ENCODE measurements around the gene FARS2. TPM values are rescaled to one million over a fixed set of nuclear protein-coding genes. Genes with fewer than 3 reads are reported as not detected.

FARS2 gene
- total RNA-seq, 1 donor from 2014 or later = 18.3 TPM

DNA sequence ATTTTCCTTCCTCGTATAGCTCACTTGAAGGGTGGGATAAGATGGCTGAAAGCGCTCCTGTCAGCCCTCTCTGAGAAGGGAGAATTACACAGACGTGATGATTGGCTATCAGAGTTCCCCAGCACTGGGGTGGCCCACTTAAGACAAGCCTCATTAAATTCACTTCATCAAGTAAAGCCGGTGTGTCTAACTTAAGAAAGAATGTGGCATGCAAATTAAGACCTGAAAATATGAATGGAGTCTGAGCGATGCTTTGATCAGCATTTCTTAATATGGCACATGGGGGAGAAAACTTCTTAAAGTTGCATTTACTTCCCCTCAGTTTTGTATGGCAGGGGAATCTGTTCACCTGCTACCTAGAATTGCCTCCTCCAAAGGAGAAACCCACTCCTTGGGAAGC is 369.3 kb downstream of the FARS2 start:
- no peaks in the 10 kb centered on the region for H3K4me1 ChIP-seq
- no peaks in the 10 kb centered on the region for H3K36me3 ChIP-seq
- intact Hi-C loops (cut with DNase I) = no loop called here
- H3K27ac ChIP-seq = no peak overlapping the region
- DNase-seq (no peak), ATAC-seq (no peak)
- TF ChIP-seq, protein P1, sequence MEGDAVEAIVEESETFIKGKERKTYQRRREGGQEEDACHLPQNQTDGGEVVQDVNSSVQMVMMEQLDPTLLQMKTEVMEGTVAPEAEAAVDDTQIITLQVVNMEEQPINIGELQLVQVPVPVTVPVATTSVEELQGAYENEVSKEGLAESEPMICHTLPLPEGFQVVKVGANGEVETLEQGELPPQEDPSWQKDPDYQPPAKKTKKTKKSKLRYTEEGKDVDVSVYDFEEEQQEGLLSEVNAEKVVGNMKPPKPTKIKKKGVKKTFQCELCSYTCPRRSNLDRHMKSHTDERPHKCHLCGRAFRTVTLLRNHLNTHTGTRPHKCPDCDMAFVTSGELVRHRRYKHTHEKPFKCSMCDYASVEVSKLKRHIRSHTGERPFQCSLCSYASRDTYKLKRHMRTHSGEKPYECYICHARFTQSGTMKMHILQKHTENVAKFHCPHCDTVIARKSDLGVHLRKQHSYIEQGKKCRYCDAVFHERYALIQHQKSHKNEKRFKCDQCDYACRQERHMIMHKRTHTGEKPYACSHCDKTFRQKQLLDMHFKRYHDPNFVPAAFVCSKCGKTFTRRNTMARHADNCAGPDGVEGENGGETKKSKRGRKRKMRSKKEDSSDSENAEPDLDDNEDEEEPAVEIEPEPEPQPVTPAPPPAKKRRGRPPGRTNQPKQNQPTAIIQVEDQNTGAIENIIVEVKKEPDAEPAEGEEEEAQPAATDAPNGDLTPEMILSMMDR (IDR thresholded peaks at IDR 0.05) = no peak
- H3K4me3 ChIP-seq = no peak overlapping the region
- no peaks in the 10 kb centered on the region for H3K27me3 ChIP-seq
- H3K9me3 ChIP-seq = no peaks in the 10 kb centered on the region

DNA sequence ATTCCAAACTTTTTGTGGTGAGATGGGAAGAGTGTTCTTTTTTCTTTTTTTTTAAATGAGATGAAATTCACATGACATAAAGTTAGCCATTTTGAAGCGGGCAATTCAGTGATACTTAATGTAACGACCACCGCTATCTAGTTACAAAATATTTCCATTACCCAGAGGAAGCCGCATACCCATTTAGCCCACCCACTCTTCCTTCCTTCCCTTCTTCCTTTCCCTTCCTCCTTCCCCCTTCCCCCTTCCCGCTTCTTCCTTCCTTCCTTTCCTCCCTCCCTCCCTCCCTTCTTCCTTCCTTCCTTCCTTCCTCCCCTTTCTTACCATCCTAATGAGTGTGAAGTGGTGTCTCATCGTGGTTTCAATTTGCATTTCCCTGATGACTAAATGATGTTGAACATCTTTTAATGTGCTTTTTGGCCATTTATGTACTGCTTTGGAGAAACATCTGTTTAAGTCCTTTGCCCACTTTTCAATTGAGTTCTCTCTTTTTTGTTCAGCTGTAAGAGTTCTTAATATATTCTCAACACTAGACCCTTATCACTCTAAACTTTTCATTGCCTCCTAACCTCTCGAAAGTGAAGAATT is 371.1 kb downstream of the FARS2 start:
- Histone ChIP-seq H3K27ac (no peak overlapping the region), H3K36me3 (no peaks in the 10 kb centered on the region), H3K4me3 (no peak overlapping the region), H3K4me1 (no peaks in the 10 kb centered on the region), H3K9me3 (no peaks in the 10 kb centered on the region), H3K27me3 (no peaks in the 10 kb centered on the region)
- DNase-seq (no peak), ATAC-seq (no peak)
- intact Hi-C loops (cut with DNase I) = no loop called here
- TF ChIP-seq, protein P1 (IDR thresholded peaks at IDR 0.05) = no peak

DNA sequence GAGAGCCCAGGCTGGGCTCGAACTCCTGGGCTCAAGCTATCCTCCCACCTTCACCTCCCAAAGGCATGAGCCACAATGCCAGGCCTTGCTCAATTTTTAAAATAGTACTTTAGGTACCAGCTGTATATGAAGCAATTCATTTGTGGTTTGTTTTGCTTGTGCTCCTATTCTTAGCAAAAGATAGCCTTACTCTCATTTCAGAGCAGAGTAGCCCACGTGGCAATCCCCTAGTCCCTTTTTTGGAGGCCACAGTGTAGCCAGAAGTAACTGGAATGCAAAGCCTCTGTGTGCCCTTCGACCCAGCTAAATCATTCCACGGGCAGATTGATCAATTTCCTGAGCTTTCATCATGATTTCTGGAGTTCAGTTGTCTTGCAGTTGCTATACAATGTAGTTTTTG is 373.2 kb downstream of the FARS2 start:
- ATAC-seq = peak; percentile 75
- no peaks in the 10 kb centered on the region for H3K9me3 ChIP-seq
- TF ChIP-seq, protein P1 (IDR thresholded peaks at IDR 0.05) = no peak
- no peaks in the 10 kb centered on the region for H3K4me1 ChIP-seq
- intact Hi-C loops (cut with DNase I) = no loop called here
- H3K4me3 ChIP-seq = no peak overlapping the region
- DNase-seq = no peak
- H3K27me3 ChIP-seq = no peaks in the 10 kb centered on the region
- H3K36me3 ChIP-seq = no peaks in the 10 kb centered on the region
- H3K27ac ChIP-seq = no peak overlapping the region

DNA sequence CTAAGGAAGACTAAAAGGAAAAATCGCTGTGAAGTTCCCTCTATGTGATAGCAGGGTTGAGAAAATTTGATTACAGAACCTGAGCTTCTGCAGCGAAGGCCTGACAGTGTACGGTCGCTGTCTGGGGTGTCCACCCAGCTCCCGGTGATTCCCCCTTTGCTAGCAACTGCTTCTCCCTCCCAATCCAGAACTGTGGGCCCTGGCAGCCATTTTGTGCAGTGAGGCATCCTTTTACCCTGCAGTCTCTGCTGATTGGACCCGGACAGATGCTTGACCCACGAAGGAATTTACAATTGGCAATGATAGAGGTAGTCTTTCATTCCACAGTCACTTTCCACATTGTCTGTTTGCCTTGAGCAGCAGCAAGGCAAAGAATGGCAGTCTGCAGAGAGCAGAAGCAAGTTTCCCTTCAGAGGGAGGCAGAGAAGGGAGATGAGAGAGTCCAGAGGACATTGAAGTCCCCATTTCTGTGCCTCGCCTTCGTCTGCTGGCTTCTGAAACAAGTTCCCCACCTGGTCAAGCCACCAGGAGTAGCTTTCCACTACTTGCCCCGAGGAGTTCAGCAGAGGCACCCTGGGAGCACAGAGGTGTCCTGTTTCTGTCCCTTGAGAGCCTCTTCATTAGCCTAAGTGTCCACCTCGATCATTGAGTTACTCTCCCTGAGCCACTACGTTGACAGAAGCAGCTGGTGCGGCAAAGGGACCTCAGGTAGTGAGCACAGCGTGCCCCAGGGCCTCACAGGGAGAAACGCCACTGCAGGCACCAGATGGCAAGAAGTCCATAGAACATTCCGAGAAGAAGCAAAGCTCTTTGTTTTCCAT is 375.1 kb downstream of the FARS2 start:
- H3K4me3 ChIP-seq = no peak overlapping the region
- H3K9me3 ChIP-seq = no peaks in the 10 kb centered on the region
- DNase-seq = no peak
- H3K36me3 ChIP-seq = no peaks in the 10 kb centered on the region
- H3K27me3 ChIP-seq = no peaks in the 10 kb centered on the region
- H3K4me1 ChIP-seq = no peaks in the 10 kb centered on the region
- H3K27ac ChIP-seq = no peak overlapping the region
- ATAC-seq = no peak
- intact Hi-C loops (cut with DNase I) = no loop called here
- TF ChIP-seq, protein P1 (IDR thresholded peaks at IDR 0.05) = no peak

DNA sequence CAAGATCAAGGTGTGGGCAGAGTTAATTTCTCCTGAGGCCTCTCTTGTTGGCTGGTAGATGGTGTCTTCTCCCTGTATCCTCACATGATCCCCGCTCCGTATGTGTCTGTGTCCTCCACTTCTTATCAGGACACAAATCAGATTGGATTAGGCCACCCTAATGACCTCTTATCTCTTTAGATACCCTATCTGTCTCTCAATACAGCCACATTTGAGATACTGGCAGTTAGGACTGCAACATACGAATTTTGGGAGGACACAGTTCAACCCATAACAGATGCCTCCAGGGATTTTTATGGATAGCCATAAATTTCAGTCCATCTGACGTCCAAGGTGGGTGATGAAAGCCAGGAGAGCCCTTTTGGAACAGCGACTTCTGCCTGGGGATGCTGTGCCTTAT is 376.4 kb downstream of the FARS2 start:
- ATAC-seq (no peak), DNase-seq (no peak)
- H3K9me3 ChIP-seq = no peaks in the 10 kb centered on the region

More for the DNA sequence above, 376.4 kb downstream of the FARS2 start:
- intact Hi-C loops (cut with DNase I) = no loop called here
- Histone ChIP-seq H3K4me3 (no peak overlapping the region), H3K4me1 (no peaks in the 10 kb centered on the region), H3K36me3 (no peaks in the 10 kb centered on the region), H3K27ac (no peak overlapping the region), H3K27me3 (no peaks in the 10 kb centered on the region)
- TF ChIP-seq, protein P1 (IDR thresholded peaks at IDR 0.05) = no peak

All from upper lobe of right lung (tissue), 1 donor.